A549 (cell line): ENCODE results near the gene CXXC5. TPM values are rescaled to one million over a fixed set of nuclear protein-coding genes. Genes with fewer than 3 reads are reported as not detected.
A peak's percentile ranks its signal among the peaks of the same experiment; 100 is the strongest.

Experiments used
- ATAC-seq, 2 experiments: fragments of 200-7000 bp in 1 of 2; fragments of >200 bp in 1 of 2; cut with Nextera tagmentation in 1 of 2; cut with Tn5 transposase in 1 of 2; 3 replicates each; pipeline versions ENCODE4 v1.8.0 to v1.9.1; 2018 to 2020; ENCODE audit warnings: mild to moderate bottlenecking in 1 of 2, moderate library complexity in 1 of 2
- CTCF ChIA-PET: fragments of 300-600 bp; sonication (Branson Sonifier 250); formaldehyde crosslinking; extraction: SDS; loops from one replicate; lab custom pipeline; 2021; ENCODE audit warnings: antibody characterized with exemption, inconsistent platforms; lab: Yijun Ruan, JAX
- POLR2A ChIA-PET: fragments of 350-600 bp; formaldehyde crosslinking; extraction: SDS; loops from one replicate; lab custom pipeline; 2021; ENCODE audit warnings: antibody characterized with exemption, inconsistent platforms; lab: Yijun Ruan, JAX
- DNase-seq, 2 experiments: peaks; one replicate each; pipeline versions ENCODE4 v3.0.0 to v3.0.0-alpha.2; 2011 to 2016; ENCODE audit warnings: low read depth in 1 of 2, low spot score in 1 of 2
- FAIRE-seq: peaks from 2 replicates; lab custom pipeline; 2011; peaks lifted over from hg19 to GRCh38; lab: Jason Lieb, UNC
- H3K27ac ChIP-seq, 2 experiments: fragments of >200 bp; sonication (Bioruptor Twin); formaldehyde crosslinking; 3 replicates each; pipeline ENCODE4 v1.5.1; 2016 to 2017
- H3K4me1 ChIP-seq: fragments of >200 bp; sonication (Bioruptor Twin); formaldehyde crosslinking; 3 replicates; pipeline ENCODE4 v1.6.1; 2016
- H3K4me2 ChIP-seq: fragments of >200 bp; sonication (Bioruptor Twin); formaldehyde crosslinking; 3 replicates; pipeline ENCODE4 v1.6.1; 2016
- H3K4me3 ChIP-seq: fragments of >200 bp; sonication (Bioruptor Twin); formaldehyde crosslinking; 3 replicates; pipeline ENCODE4 v1.5.1; 2016
- H3K9me3 ChIP-seq: fragments of >200 bp; sonication (Bioruptor Twin); formaldehyde crosslinking; 3 replicates; pipeline ENCODE4 v1.6.1; 2016
- BHLHE40 ChIP-seq: IDR thresholded peaks from 2 replicates; pipeline ENCODE4 v1.6.1; 2012; ENCODE audit warnings: low read depth, low read length, inconsistent platforms
- CBX2 ChIP-seq: fragments of 200-600 bp; sonication (generic); IDR thresholded peaks from 2 replicates; pipeline ENCODE4 v1.6.1; 2016; ENCODE audit warnings: low read depth, mild to moderate bottlenecking, borderline replicate concordance
- CHD4 ChIP-seq: fragments of 200-600 bp; sonication (generic); IDR thresholded peaks from 2 replicates; pipeline ENCODE4 v1.6.1; 2016; ENCODE audit warnings: antibody characterized with exemption, mild to moderate bottlenecking, borderline replicate concordance
- ELK1 ChIP-seq: fragments of 150-350 bp; IDR thresholded peaks from 2 replicates; pipeline ENCODE4 v1.6.1; 2014; ENCODE audit warnings: low read depth, mild to moderate bottlenecking, low read length
- JUNB ChIP-seq: fragments of >200 bp; sonication (Bioruptor Twin); formaldehyde crosslinking; IDR thresholded peaks from 2 replicates; pipeline ENCODE4 v1.6.1; 2016
- RAD21 ChIP-seq, 2 experiments: fragments of >200 bp in 1 of 2; sonication (Bioruptor Twin) in 1 of 2; formaldehyde crosslinking in 1 of 2; IDR thresholded peaks in 1 of 2; conservative IDR thresholded peaks in 1 of 2; 2 replicates in 1 of 2; 3 replicates in 1 of 2; pipeline ENCODE4 v1.6.1; 2012 to 2018; ENCODE audit warnings: inconsistent platforms in 1 of 2
- SREBF2 ChIP-seq: fragments of 450-650 bp; IDR thresholded peaks from 2 replicates; pipeline ENCODE4 v1.6.1; 2014; ENCODE audit warnings: mild to moderate bottlenecking, moderate library complexity
- WGBS: methylation state at CpG from one replicate; pipeline ENCODE4 v1.1.6; 2017; ENCODE audit errors: missing lambda C conversion rate; 5-methylcytosine and 5-hydroxymethylcytosine counted together
- polyA plus RNA-seq, 4 experiments: library from polyadenylated mRNA; depleted of rRNA in 3 of 4; stranded (reverse); fragments of >200 nt; fragmentation: RNase III in 1 of 4; extraction: RNeasy Plus Mini Kit Qiagen cat#74134 plus additional on column Dnase treatment in 1 of 4; gene quantifications; 2 replicates in 3 of 4; 3 replicates in 1 of 4; pipeline ENCODE4 v1.2.3, GENCODE V29; 2011 to 2017
- TF ChIP-seq, protein P1 (sequence below): fragments of >200 bp; sonication (Bioruptor Twin); formaldehyde crosslinking; IDR thresholded peaks from 3 replicates; pipeline ENCODE4 v1.5.1; 2016

The CXXC5 gene
- polyA plus RNA-seq, 2 of the 4 experiments (the other 2 are of a cell fraction): 18.1 to 32.5 TPM

- peaks cover 33% of the 10 kb centered on the region for H3K4me1 ChIP-seq
- H3K4me2 ChIP-seq: peak overlapping the region; percentile 82
- DNase-seq: no peak
- H3K4me3 ChIP-seq: no peak overlapping the region
- no peaks in the 10 kb centered on the region for H3K9me3 ChIP-seq
- no peak for FAIRE-seq
- CTCF ChIA-PET: interaction anchor here (0.9 to 5.1 kb wide), 6 partner anchors 9 to 97 kb away, joined by 4 to 16 read pairs (median 6); partner anchors contain the start of gene CXXC5
- no peak for TF ChIP-seq CBX2
- POLR2A ChIA-PET: interaction anchor here (1.4 kb wide), 1 partner anchor 10 kb away, joined by 3 read pairs; no protein-coding TSS in a partner anchor
- WGBS: 91% methylated on average over 18 of the region's 18 CpGs
- no peak for ATAC-seq
- H3K27ac ChIP-seq: peak overlapping the region; percentile 79 to 98; a peak in 5 of 6 replicates
Observed at GRCh38 chr5:139668924-139669661, 20.9 kb downstream of the CXXC5 start.

DNA sequence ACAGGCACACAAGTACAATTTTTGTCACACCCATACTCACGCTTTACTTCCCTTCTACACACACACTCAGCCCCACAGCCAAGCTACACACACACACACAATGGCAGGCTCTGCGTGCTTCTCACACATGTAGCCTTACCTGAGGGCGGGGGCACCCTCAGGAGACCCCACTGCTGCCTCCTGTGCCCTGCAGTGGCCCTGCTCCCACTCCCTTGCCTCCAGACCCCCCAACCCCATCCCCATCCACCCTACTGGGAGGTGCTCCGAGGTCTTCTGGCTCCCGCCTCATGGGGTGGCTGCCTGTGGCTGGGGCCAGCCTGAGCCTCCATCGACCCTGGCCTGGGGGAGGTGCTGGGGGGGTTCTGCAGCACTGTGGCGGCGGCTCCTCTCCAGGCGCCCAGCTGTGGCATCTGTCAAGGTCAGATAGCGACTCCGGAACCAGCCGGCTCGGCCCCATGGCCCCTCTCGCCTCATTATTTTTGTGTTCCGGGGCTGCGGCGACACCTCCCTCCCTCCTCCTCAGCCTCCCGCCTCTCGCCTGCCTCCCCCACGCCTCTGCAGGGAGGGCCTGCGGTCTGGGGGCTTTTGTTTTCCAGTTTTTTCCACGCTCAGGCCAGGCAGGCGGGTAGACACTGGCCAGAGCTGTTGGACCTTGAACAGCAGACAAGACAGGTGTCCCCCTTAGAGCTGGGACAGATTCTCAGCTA lies 21.7 kb downstream of the CXXC5 start:
- ATAC-seq (no peak), DNase-seq (no peak), FAIRE-seq (no peak)
- H3K4me3 ChIP-seq: no peak overlapping the region
- H3K4me1 ChIP-seq: peaks cover 35% of the 10 kb centered on the region
- no peak overlapping the region for H3K4me2 ChIP-seq
- no peaks in the 10 kb centered on the region for H3K9me3 ChIP-seq
- no peak for TF ChIP-seq JUNB
- WGBS: 89% methylated on average over 18 of the region's 23 CpGs
- ChIA-PET POLR2A (interaction anchor here (0.6 to 1.4 kb wide), 2 partner anchors 11 to 999 kb away, joined by 3 to 4 read pairs; no protein-coding TSS in a partner anchor), CTCF (interaction anchor here (0.6 to 5.1 kb wide), 12 partner anchors 8 to 96 kb away, joined by 3 to 16 read pairs (median 5); partner anchors contain the start of gene CXXC5)
- H3K27ac ChIP-seq: peak overlapping the region in 1 of 2 experiments; percentile 31; a peak in 1 of 6 replicates

DNA sequence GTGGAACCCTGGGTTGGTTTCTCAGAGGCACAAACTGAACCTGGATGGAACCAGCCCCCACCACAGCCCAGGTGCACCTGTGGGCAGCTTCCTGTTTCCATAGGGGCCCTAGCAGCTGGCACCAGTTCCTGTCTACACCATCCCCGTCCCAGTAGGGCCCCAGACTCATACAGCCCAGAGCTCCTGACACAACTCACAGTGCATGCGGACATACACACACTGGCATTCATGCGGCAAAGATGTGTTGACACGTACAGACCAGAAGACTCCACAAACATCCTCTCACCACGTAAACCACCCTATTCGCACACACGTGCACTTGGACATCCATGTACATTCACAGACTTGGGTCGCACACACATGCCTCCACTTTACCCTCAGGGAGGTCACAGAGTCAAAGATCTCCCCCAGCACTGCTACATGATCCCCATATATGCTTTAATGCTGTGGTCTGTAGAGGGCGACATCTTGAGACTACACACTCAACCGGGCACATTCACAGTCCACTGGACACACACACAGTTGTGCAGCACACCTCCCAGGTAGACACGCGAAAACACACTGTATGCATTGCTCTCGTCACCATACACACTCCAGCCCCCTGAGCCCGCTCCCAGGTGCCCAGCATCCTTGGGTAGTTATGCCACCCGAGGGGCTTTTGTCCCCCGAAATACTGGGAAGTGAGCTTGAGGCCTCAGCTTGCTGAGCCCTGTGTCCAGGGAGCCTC lies 22.4 kb downstream of the CXXC5 start:
- Histone ChIP-seq H3K9me3 (no peaks in the 10 kb centered on the region), H3K4me2 (no peak overlapping the region)
- FAIRE-seq: no peak
- TF ChIP-seq, protein P1, sequence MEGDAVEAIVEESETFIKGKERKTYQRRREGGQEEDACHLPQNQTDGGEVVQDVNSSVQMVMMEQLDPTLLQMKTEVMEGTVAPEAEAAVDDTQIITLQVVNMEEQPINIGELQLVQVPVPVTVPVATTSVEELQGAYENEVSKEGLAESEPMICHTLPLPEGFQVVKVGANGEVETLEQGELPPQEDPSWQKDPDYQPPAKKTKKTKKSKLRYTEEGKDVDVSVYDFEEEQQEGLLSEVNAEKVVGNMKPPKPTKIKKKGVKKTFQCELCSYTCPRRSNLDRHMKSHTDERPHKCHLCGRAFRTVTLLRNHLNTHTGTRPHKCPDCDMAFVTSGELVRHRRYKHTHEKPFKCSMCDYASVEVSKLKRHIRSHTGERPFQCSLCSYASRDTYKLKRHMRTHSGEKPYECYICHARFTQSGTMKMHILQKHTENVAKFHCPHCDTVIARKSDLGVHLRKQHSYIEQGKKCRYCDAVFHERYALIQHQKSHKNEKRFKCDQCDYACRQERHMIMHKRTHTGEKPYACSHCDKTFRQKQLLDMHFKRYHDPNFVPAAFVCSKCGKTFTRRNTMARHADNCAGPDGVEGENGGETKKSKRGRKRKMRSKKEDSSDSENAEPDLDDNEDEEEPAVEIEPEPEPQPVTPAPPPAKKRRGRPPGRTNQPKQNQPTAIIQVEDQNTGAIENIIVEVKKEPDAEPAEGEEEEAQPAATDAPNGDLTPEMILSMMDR: peak; percentile 26; the same call in 2 of the 3 replicates
- TF ChIP-seq BHLHE40 (no peak), CHD4 (no peak), RAD21 (conservative IDR thresholded peaks at IDR 0.05 in 1 of 2, IDR thresholded peaks at IDR 0.05 in 1 of 2) (peak in 1 of 2 experiments; percentile 24; a peak in 1 of 5 replicates), ELK1 (no peak), SREBF2 (no peak)
- TF ChIP-seq, all 56 proteins: peak for 2
- ChIA-PET POLR2A (interaction anchor here (0.6 to 1.4 kb wide), 2 partner anchors 11 to 999 kb away, joined by 3 to 4 read pairs; no protein-coding TSS in a partner anchor), CTCF (interaction anchor here (0.6 to 5.1 kb wide), 17 partner anchors 9 to 96 kb away, joined by 3 to 16 read pairs (median 4); partner anchors contain the start of gene CXXC5)
- Histone ChIP-seq H3K4me3 (no peak overlapping the region), H3K4me1 (peaks cover 42% of the 10 kb centered on the region), H3K27ac (peak overlapping the region in 1 of 2 experiments; percentile 51; a peak in 1 of 6 replicates)
- DNase-seq (peak in 1 of 2 experiments; percentile 53), ATAC-seq (peak in 1 of 2 experiments; percentile 59; a peak in 3 of 6 replicates)
- 81% methylated on average over 16 of the region's 16 CpGs for WGBS
